Sigmoid colon (tissue), 7 donors: Measurements from ENCODE around the gene MRPS34. TPM values are rescaled to one million over a fixed set of nuclear protein-coding genes. Genes with fewer than 3 reads are reported as not detected.

Source experiments
- DNase-seq: peaks from one replicate; pipeline ENCODE4 v3.0.0-alpha.2; 2019
- H3K27ac ChIP-seq, 4 donors: fragments of 200-600 bp; sonication (generic); one replicate each; pipeline ENCODE4 v1.5.1; 2016 to 2019; ENCODE audit warnings: mild to moderate bottlenecking in 1 of 4
- H3K27me3 ChIP-seq, 3 donors: fragments of 200-600 bp; sonication (generic); one replicate each; pipeline ENCODE4 v1.5.1; 2019; ENCODE audit warnings: mild to moderate bottlenecking in 1 of 3
- H3K36me3 ChIP-seq, 4 donors: fragments of 200-600 bp; sonication (generic); one replicate each; pipeline ENCODE4 v1.5.1; 2016 to 2019
- H3K4me1 ChIP-seq, 4 donors: fragments of 200-600 bp; sonication (generic); one replicate each; pipeline ENCODE4 v1.5.1; 2017 to 2019
- H3K4me3 ChIP-seq, 4 donors: fragments of 200-600 bp; sonication (generic); one replicate each; pipeline ENCODE4 v1.5.1; 2017 to 2019; ENCODE audit warnings: mild to moderate bottlenecking in 2 of 4, moderate library complexity in 1 of 4
- H3K9me3 ChIP-seq, 4 donors: fragments of 200-600 bp in 3 of 4; sonication (generic) in 3 of 4; one replicate each; pipeline versions ENCODE4 v1.5.1 to v1.6.1; 2013 to 2019
- EP300 ChIP-seq, 4 donors: sonication (generic); formaldehyde crosslinking; IDR thresholded peaks; one replicate each; pipeline ENCODE4 v1.6.1; 2017; ENCODE audit warnings: antibody characterized with exemption in 4 of 4
- POLR2A ChIP-seq, 2 donors: fragments of 450-650 bp; IDR thresholded peaks; one replicate each; pipeline ENCODE4 v1.6.1; 2016; ENCODE audit warnings: antibody characterized with exemption in 2 of 2, mild to moderate bottlenecking in 2 of 2, moderate library complexity in 2 of 2
- POLR2AphosphoS5 ChIP-seq, 4 donors: sonication (generic); formaldehyde crosslinking; IDR thresholded peaks; one replicate each; pipeline ENCODE4 v1.6.1; 2017; ENCODE audit warnings: antibody characterized with exemption in 4 of 4
- WGBS, 2 donors: extraction: QIAGEN DNeasy Blood & Tissue Kit; methylation state at CpG; one replicate each; pipeline ENCODE4 v1.1.7; 2013; 5-methylcytosine and 5-hydroxymethylcytosine counted together
- intact Hi-C: fragments of 100-400 bp; cut with DNase I; formaldehyde crosslinking; loops from one replicate; pipeline ENCODE4 v1.15.1; 2023
- polyA plus RNA-seq, 3 donors: library from polyadenylated mRNA; stranded (reverse); fragments of 200-250 nt; gene quantifications; one replicate each; pipeline ENCODE4 v1.2.3, GENCODE V29; 2013
- total RNA-seq, 4 donors: library from RNA; depleted of rRNA; stranded (reverse); fragments of >200 nt; gene quantifications; one replicate each; pipeline ENCODE4 v1.1.0, GENCODE V29; 2016
- TF ChIP-seq, protein P1 (sequence below), 4 experiments: fragments of 450-650 bp in 3 of 4; fragments of 200-600 bp in 1 of 4; IDR thresholded peaks; one replicate each; pipeline ENCODE4 v1.5.1; 2016 to 2019; ENCODE audit warnings: antibody characterized with exemption in 4 of 4, mild to moderate bottlenecking in 3 of 4, moderate library complexity in 2 of 4
- donor health status: healthy with polysubstance abuse.
- donor health status: Bipolar disorder and iron deficiency.
- donor health status: healthy.

Gene MRPS34
- total and polyA plus RNA-seq, 7 donors = 61.5 to 198 (median 104) TPM

DNA sequence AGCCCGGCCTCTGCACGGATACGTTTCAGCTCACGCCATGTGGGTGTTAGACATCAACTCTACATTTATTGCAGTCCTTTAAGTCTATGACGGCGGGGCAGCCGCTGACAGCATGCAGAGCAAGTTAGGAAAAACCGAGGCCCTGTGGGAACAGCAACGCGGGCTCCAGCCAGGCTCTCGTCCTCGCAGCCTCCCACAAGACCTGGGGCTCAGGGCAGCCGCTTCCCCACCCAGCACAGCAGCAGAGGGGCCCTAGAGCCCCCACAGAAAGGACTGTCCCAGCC, 3.7 kb upstream of the MRPS34 start:
- no peak for DNase-seq
- Histone ChIP-seq H3K4me3 (no peak overlapping the region), H3K9me3 (no peaks in the 10 kb centered on the region), H3K27ac (no peak overlapping the region), H3K36me3 (peaks cover 0 to 64% (median 42%) of the 10 kb centered on the region in 4 donors), H3K27me3 (no peaks in the 10 kb centered on the region), H3K4me1 (peaks cover 0 to 52% (median 41%) of the 10 kb centered on the region in 4 donors)
- TF ChIP-seq, protein P1, sequence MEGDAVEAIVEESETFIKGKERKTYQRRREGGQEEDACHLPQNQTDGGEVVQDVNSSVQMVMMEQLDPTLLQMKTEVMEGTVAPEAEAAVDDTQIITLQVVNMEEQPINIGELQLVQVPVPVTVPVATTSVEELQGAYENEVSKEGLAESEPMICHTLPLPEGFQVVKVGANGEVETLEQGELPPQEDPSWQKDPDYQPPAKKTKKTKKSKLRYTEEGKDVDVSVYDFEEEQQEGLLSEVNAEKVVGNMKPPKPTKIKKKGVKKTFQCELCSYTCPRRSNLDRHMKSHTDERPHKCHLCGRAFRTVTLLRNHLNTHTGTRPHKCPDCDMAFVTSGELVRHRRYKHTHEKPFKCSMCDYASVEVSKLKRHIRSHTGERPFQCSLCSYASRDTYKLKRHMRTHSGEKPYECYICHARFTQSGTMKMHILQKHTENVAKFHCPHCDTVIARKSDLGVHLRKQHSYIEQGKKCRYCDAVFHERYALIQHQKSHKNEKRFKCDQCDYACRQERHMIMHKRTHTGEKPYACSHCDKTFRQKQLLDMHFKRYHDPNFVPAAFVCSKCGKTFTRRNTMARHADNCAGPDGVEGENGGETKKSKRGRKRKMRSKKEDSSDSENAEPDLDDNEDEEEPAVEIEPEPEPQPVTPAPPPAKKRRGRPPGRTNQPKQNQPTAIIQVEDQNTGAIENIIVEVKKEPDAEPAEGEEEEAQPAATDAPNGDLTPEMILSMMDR (IDR thresholded peaks at IDR 0.05) = no peak
- TF ChIP-seq POLR2A (IDR thresholded peaks at IDR 0.05) (no peak), EP300 (IDR thresholded peaks at IDR 0.05) (no peak), POLR2AphosphoS5 (IDR thresholded peaks at IDR 0.05) (no peak)
- intact Hi-C loops = loop anchor here (10.0 kb wide), 1 partner anchor 1092 kb away; the partner anchor contains the start of genes JMJD8 and STUB1
- WGBS, 2 donors = 82 to 87% methylated on average over 13 of the region's 13 CpGs

DNA sequence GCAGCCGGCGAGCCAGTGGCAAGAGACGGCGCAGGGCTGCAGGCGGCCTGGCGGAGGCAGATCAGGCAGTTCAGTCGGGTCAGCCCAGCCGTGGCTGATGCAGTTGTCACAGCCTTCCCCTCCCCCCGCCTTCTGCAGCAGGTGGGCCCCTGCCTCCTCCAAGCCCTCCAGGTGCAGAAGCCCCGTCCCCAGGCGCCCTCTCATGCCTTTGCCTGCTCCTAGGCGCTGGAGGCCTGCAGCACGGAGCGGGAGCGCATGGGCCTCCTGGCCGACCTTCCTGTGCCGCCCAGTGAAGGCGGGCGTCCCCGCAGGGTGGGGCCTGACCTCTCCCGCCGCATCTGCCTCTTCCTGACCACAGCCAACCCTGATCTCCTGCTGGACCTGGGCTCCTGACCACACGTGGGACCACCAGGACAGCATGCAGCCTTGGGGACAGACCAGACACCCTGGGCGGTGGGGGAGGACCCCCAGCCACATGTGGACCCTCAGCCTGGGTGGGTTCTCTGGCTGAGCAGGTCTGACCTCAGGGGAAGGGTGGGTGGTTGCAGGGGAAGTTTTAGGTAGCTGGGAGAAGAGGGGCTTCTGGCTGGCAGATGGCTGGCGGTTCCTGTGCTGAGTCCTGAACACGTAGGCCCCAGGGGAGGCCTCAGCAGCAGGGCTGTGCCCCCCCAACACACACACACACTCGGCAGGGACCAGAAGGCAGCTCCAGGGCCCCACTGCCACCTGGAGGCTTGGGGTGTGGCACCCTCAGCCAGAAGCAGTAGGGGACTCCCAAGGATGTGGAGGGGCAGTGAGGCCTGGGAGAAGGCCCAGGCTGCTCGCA, 3.1 kb upstream of the MRPS34 start:
- H3K27me3 ChIP-seq = no peaks in the 10 kb centered on the region
- no peak for DNase-seq
- WGBS, 2 donors = 83 to 87% methylated on average over 28 of the region's 28 CpGs
- peaks cover 0 to 46% (median 37%) of the 10 kb centered on the region in 4 donors for H3K4me1 ChIP-seq
- peaks cover 0 to 63% (median 42%) of the 10 kb centered on the region in 4 donors for H3K36me3 ChIP-seq
- H3K4me3 ChIP-seq = no peak overlapping the region
- no peak overlapping the region for H3K27ac ChIP-seq
- H3K9me3 ChIP-seq = no peaks in the 10 kb centered on the region
- intact Hi-C loops = loop anchor here (10.0 kb wide), 1 partner anchor 1091 kb away; the partner anchor contains the start of genes JMJD8 and STUB1
- TF ChIP-seq, protein P1 (IDR thresholded peaks at IDR 0.05) = no peak
- no peak for TF ChIP-seq EP300 (IDR thresholded peaks at IDR 0.05)
- TF ChIP-seq POLR2AphosphoS5 (IDR thresholded peaks at IDR 0.05) = no peak
- no peak for TF ChIP-seq POLR2A (IDR thresholded peaks at IDR 0.05)

DNA sequence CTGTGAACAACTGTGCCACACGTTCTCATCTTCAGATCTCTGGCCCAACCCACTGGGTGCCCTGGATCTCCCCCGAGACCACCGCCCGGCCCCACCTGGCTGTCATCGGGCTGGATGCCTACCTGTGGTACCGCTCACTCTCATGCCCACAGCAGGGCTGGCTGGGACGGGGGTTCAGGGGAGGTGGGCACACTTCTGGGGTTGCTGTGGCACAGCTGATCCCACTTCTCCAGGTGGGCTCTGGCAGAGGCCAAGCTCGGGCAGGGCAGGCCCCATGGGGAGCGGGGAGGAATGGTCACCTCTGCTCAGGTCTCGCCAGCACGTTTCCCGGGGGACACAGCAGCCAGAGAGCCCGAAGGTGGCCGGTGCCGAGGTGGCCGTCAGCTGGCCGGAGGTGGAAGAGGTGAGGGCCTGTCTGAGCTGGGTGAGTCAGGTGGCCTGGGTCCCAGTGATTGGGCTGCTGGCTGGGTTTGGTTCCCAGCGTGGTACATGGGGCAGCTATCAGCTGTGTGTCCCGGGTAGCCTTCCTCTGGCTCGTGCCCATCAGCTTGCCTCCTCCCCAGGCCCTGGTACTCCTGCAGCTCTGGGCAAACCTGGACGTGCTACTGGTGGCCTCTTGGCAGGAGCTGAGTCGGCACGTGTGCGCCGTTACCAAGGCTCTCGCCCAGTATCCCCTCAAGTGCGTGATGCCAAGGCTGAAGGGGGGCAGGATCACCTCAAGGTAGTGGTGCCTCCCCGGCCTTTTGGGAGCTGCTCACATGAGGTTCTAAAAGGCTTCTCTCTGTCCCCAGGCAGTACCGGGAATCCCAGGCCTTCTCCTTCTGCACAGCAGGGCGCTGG, 2.3 kb upstream of the MRPS34 start:
- H3K27me3 ChIP-seq = no peaks in the 10 kb centered on the region
- WGBS, 2 donors = 93 to 95% methylated on average over 30 of the region's 30 CpGs
- no peak for DNase-seq
- no peaks in the 10 kb centered on the region for H3K9me3 ChIP-seq
- no peak for TF ChIP-seq EP300 (IDR thresholded peaks at IDR 0.05)
- no peak for TF ChIP-seq POLR2A (IDR thresholded peaks at IDR 0.05)
- no peak for TF ChIP-seq POLR2AphosphoS5 (IDR thresholded peaks at IDR 0.05)
- TF ChIP-seq, protein P1 (IDR thresholded peaks at IDR 0.05) = no peak
- peaks cover 0 to 44% (median 37%) of the 10 kb centered on the region in 4 donors for H3K4me1 ChIP-seq
- intact Hi-C loops = loop anchor here (10.0 kb wide), 1 partner anchor 1090 kb away; the partner anchor contains the start of genes JMJD8 and STUB1
- H3K4me3 ChIP-seq = no peak overlapping the region
- peaks cover 0 to 55% (median 38%) of the 10 kb centered on the region in 4 donors for H3K36me3 ChIP-seq
- peak overlapping the region in 1 of 4 donors; percentile 97 for H3K27ac ChIP-seq

DNA sequence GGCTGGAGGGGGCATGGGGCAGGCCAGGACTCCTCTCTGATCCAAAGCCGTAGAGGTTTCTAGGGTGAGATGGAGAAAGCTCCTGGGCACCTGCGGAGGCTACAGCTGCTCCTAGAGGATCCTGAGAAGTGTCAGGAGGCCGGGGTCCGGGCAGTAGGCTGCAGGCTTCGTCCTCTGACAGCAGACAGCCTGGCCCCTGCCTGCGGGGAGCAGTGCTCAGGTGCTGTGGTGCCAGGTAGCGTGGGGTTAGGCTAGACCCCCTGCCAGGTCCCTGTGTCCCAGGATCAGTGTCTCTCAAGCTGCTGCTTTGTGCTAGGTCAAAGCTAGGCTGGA, 1.5 kb upstream of the MRPS34 start:
- Histone ChIP-seq H3K27me3 (no peaks in the 10 kb centered on the region), H3K27ac (peak overlapping the region; percentile 91 to 97 (median 96)), H3K36me3 (peaks cover 0 to 47% (median 31%) of the 10 kb centered on the region in 4 donors), H3K4me3 (peak overlapping the region in 2 of 4 donors; percentile 93), H3K4me1 (peaks cover 0 to 51% (median 40%) of the 10 kb centered on the region in 4 donors), H3K9me3 (no peaks in the 10 kb centered on the region)
- WGBS, 2 donors = 86 to 93% methylated on average over 7 of the region's 7 CpGs
- TF ChIP-seq POLR2A (IDR thresholded peaks at IDR 0.05) (no peak), EP300 (IDR thresholded peaks at IDR 0.05) (no peak)
- TF ChIP-seq, protein P1 (IDR thresholded peaks at IDR 0.05) = no peak
- intact Hi-C loops = loop anchor here (5.0 to 10.0 kb wide), 2 partner anchors 67 to 1090 kb away; partner anchors contain the start of genes JMJD8, MAPK8IP3 and STUB1
- DNase-seq = no peak
